HCT116 (cell line): ENCODE data around the gene SRGN. TPM values are rescaled to one million over a fixed set of nuclear protein-coding genes. Genes with fewer than 3 reads are reported as not detected.

Source experiments
- ATAC-seq: fragments of 200-7000 bp; cut with Tn5 transposase; 2 replicates; pipeline ENCODE4 v1.9.1; 2020; ENCODE audit warnings: mild to moderate bottlenecking, moderate library complexity
- BruUV-seq: library from RNA; stranded (reverse); fragments of 400-500 nt; replicated peaks from 2 replicates; lab custom pipeline; 2021; lab: Mats Ljungman, UMichigan
- CTCF ChIA-PET: fragments of 300-600 bp; sonication (Branson Sonifier 250); formaldehyde crosslinking; loops from one replicate; lab custom pipeline; 2021; ENCODE audit warnings: antibody characterized with exemption; lab: Charles Lee
- POLR2A ChIA-PET: fragments of 300-600, 350-600 bp; sonication (Branson Sonifier 250); formaldehyde crosslinking; loops from one replicate; lab custom pipeline; 2021; ENCODE audit warnings: antibody characterized with exemption; lab: Charles Lee
- RAD21 ChIA-PET, 2 experiments: fragments of 300-600 bp; sonication (Branson Sonifier 250); formaldehyde crosslinking; loops; one replicate each; lab custom pipeline; 2023; ENCODE audit warnings: low total read pairs in 2 of 2; ENCODE audit not compliant: uncharacterized antibody in 2 of 2, unreplicated experiment in 2 of 2, low non-redundant PET in 1 of 2; lab: Charles Lee
- DNase-seq: peaks from one replicate; pipeline ENCODE4 v3.0.0-alpha.2; 2010; ENCODE audit warnings: low read depth, low spot score
- H2AFZ ChIP-seq: fragments of 200-600 bp; shearing (Covaris generic), sonication (generic); 2 replicates; pipeline ENCODE4 v1.6.1; 2017; ENCODE audit warnings: low read depth, mixed run types, mixed read lengths, antibody characterized with exemption, low read length; ENCODE audit not compliant: poor library complexity, severe bottlenecking
- H3K27ac ChIP-seq: 2 replicates; pipeline ENCODE4 v1.5.1; 2012; ENCODE audit warnings: low read depth, low read length
- H3K27me3 ChIP-seq: fragments of 200-600 bp; sonication (generic); 2 replicates; pipeline ENCODE4 v1.6.1; 2016; ENCODE audit warnings: mixed run types, low read length, mixed read lengths; ENCODE audit not compliant: insufficient read depth
- H3K36me3 ChIP-seq, 2 experiments: fragments of 200-500 bp in 1 of 2; fragments of 200-600 bp in 1 of 2; sonication (Bioruptor generic) in 1 of 2; sonication (generic) in 1 of 2; 2 replicates each; pipeline versions ENCODE4 v1.5.1 to v1.6.1; 2014 to 2016; ENCODE audit warnings: low read length in 2 of 2, inconsistent platforms in 1 of 2, mixed read lengths in 1 of 2, mixed run types in 1 of 2; ENCODE audit not compliant: insufficient read depth in 2 of 2, control insufficient read depth in 1 of 2
- H3K4me1 ChIP-seq, 2 experiments: fragments of 200-600 bp in 1 of 2; sonication (generic) in 1 of 2; 2 replicates each; pipeline versions ENCODE4 v1.5.1 to v1.6.1; 2012 to 2017; ENCODE audit warnings: low read length in 2 of 2, inconsistent platforms in 1 of 2, mild to moderate bottlenecking in 1 of 2, mixed read lengths in 1 of 2, mixed run types in 1 of 2, moderate library complexity in 1 of 2; ENCODE audit not compliant: insufficient read depth in 2 of 2, control insufficient read depth in 1 of 2
- H3K4me2 ChIP-seq: fragments of 200-600 bp; sonication (generic); 2 replicates; pipeline ENCODE4 v1.6.1; 2017; ENCODE audit warnings: mixed run types, low read length, mixed read lengths
- H3K4me3 ChIP-seq, 2 experiments: fragments of 200-600 bp in 1 of 2; sonication (generic) in 1 of 2; replicated peaks in 1 of 2; 2 replicates each; pipeline ENCODE4 v1.5.1; 2011 to 2016; ENCODE audit warnings: low read length in 2 of 2, control low read depth in 1 of 2, low read depth in 1 of 2, mild to moderate bottlenecking in 1 of 2, mixed read lengths in 1 of 2, mixed run types in 1 of 2
- H3K79me2 ChIP-seq: fragments of 200-600 bp; sonication (generic); 2 replicates; pipeline ENCODE4 v1.6.1; 2017; ENCODE audit warnings: mild to moderate bottlenecking, mixed run types, low read length, moderate library complexity, mixed read lengths; ENCODE audit not compliant: insufficient read depth
- H3K9ac ChIP-seq: fragments of 200-600 bp; sonication (generic); 2 replicates; pipeline ENCODE4 v1.6.1; 2016; ENCODE audit warnings: low read length, mixed read lengths
- H3K9me2 ChIP-seq: fragments of 200-600 bp; sonication (generic), shearing (Covaris generic); 2 replicates; pipeline ENCODE4 v1.6.1; 2017; ENCODE audit warnings: mixed run types, mild to moderate bottlenecking, moderate library complexity; ENCODE audit not compliant: insufficient read depth
- H3K9me3 ChIP-seq, 2 experiments: fragments of 200-500 bp in 1 of 2; fragments of 200-600 bp in 1 of 2; sonication (Bioruptor generic) in 1 of 2; sonication (generic) in 1 of 2; 2 replicates each; pipeline ENCODE4 v1.6.1; 2014 to 2017; ENCODE audit warnings: low read length in 2 of 2, mixed read lengths in 2 of 2, inconsistent platforms in 1 of 2, low read depth in 1 of 2, mild to moderate bottlenecking in 1 of 2, mixed run types in 1 of 2, moderate library complexity in 1 of 2; ENCODE audit not compliant: control insufficient read depth in 1 of 2, insufficient read depth in 1 of 2
- H4K20me1 ChIP-seq: fragments of 200-600 bp; sonication (generic), shearing (Covaris generic); 2 replicates; pipeline ENCODE4 v1.6.1; 2017; ENCODE audit warnings: mixed run types, mild to moderate bottlenecking, moderate library complexity; ENCODE audit not compliant: insufficient read depth
- ATF3 ChIP-seq: IDR thresholded peaks from 2 replicates; pipeline ENCODE4 v1.6.1; 2012
- CEBPB ChIP-seq: IDR thresholded peaks from 2 replicates; pipeline ENCODE4 v1.6.1; 2012; ENCODE audit warnings: low read depth
- CTCF ChIP-seq, 3 experiments: fragments of 200-600 bp in 1 of 3; sonication (generic) in 1 of 3; IDR thresholded peaks in 2 of 3; conservative IDR thresholded peaks in 1 of 3; 2 replicates each; pipeline ENCODE4 v1.5.1; 2012 to 2017; ENCODE audit warnings: low read depth in 2 of 3, low read length in 2 of 3, antibody characterized with exemption in 1 of 3, borderline replicate concordance in 1 of 3, control low read depth in 1 of 3, mild to moderate bottlenecking in 1 of 3, mixed read lengths in 1 of 3, mixed run types in 1 of 3, moderate library complexity in 1 of 3; ENCODE audit not compliant: insufficient read depth in 1 of 3
- EGR1 ChIP-seq: IDR thresholded peaks from 2 replicates; pipeline ENCODE4 v1.6.1; 2012; ENCODE audit warnings: low read depth
- ELF1 ChIP-seq: IDR thresholded peaks from 2 replicates; pipeline ENCODE4 v1.6.1; 2012; ENCODE audit warnings: low read depth, borderline replicate concordance
- EZH2 ChIP-seq: fragments of 200-600 bp; sonication (generic); IDR thresholded peaks from 2 replicates; pipeline ENCODE4 v1.6.1; 2017; ENCODE audit warnings: antibody characterized with exemption, mixed run types
- EZH2phosphoT487 ChIP-seq: fragments of 200-600 bp; IDR thresholded peaks from 2 replicates; pipeline ENCODE4 v1.6.1; 2018; ENCODE audit warnings: antibody characterized with exemption, borderline replicate concordance
- POLR2AphosphoS5 ChIP-seq: IDR thresholded peaks from 2 replicates; pipeline ENCODE4 v1.6.1; 2011; ENCODE audit warnings: mild to moderate bottlenecking, low read depth, low read length, moderate library complexity
- RAD21 ChIP-seq: IDR thresholded peaks from 2 replicates; pipeline ENCODE4 v1.6.1; 2012; ENCODE audit warnings: low read depth, mild to moderate bottlenecking
- SIN3A ChIP-seq: IDR thresholded peaks from 2 replicates; pipeline ENCODE4 v1.6.1; 2012; ENCODE audit warnings: low read depth
- SP1 ChIP-seq: IDR thresholded peaks from 2 replicates; pipeline ENCODE4 v1.6.1; 2012; ENCODE audit warnings: low read depth
- YY1 ChIP-seq: IDR thresholded peaks from 2 replicates; pipeline ENCODE4 v1.6.1; 2011; ENCODE audit warnings: low read length, low read depth, moderate library complexity, mild to moderate bottlenecking; ENCODE audit not compliant: insufficient replicate concordance; ENCODE audit errors: extremely low read depth
- ZFX ChIP-seq: fragments of 450-650 bp; IDR thresholded peaks from 2 replicates; pipeline ENCODE4 v1.6.1; 2017
- intact Hi-C: fragments of 100-400 bp; cut with micrococcal nuclease; formaldehyde crosslinking; loops from 2 replicates; pipeline ENCODE4 v1.10.0; 2022
- total RNA-seq: library from RNA; stranded (reverse); gene quantifications from one replicate; pipeline ENCODE4 v1.2.1, GENCODE V29; 2021; ENCODE audit not compliant: unreplicated experiment

The SRGN gene
- total RNA-seq, 1 experiment from 2014 or later: 1.8 TPM

GRCh38 chr10:69065406-69066361, 22.2 kb upstream of the SRGN start (continued):
- TF ChIP-seq CTCF (IDR thresholded peaks at IDR 0.05 in 2 of 3, conservative IDR thresholded peaks at IDR 0.05 in 1 of 3; ENCODE audit: borderline replicate concordance in 1 of 3, insufficient read depth in 1 of 3, low read depth in 2 of 3, low read length in 2 of 3) (no peak), EZH2 (no peak), SP1 (no peak), YY1 (no peak), EGR1 (no peak), EZH2phosphoT487 (no peak), ELF1 (no peak)

- ATAC-seq (no peak), DNase-seq (no peak)
- Histone ChIP-seq H3K4me1 (no peaks in the 10 kb centered on the region; a peak in 2 of 4 replicates), H3K4me3 (no peak overlapping the region), H3K27me3 (no peaks in the 10 kb centered on the region), H3K79me2 (no peaks in the 10 kb centered on the region), H3K4me2 (no peak overlapping the region), H3K9me2 (no peaks in the 10 kb centered on the region), H3K9ac (no peak overlapping the region), H2AFZ (no peak overlapping the region), H3K27ac (no peak overlapping the region), H3K36me3 (no peaks in the 10 kb centered on the region), H3K9me3 (no peaks in the 10 kb centered on the region), H4K20me1 (no peaks in the 10 kb centered on the region)
- TF ChIP-seq RAD21 (no peak), CTCF (IDR thresholded peaks at IDR 0.05 in 2 of 3, conservative IDR thresholded peaks at IDR 0.05 in 1 of 3; ENCODE audit: borderline replicate concordance in 1 of 3, insufficient read depth in 1 of 3, low read depth in 2 of 3, low read length in 2 of 3) (no peak), SIN3A (no peak), POLR2AphosphoS5 (no peak), ZFX (no peak), CEBPB (no peak), EZH2 (no peak), ATF3 (no peak), SP1 (no peak), ELF1 (no peak)
- RAD21 ChIA-PET: no interaction called here
- POLR2A ChIA-PET: no interaction called here
- BruUV-seq: no TSS peak
- CTCF ChIA-PET: no interaction called here
- intact Hi-C loops: no loop called here
Observed at GRCh38 chr10:69067189-69067588, 20.7 kb upstream of the SRGN start.
